ENCODE data around the gene MYNN.
A peak's percentile ranks its signal among the peaks of the same experiment; 100 is the strongest.

Gene MYNN

GRCh38 chr3:169750665-169751064, 22.5 kb upstream of the MYNN start:
- ChIA-PET POLR2A (ENCODE audit: low non-redundant PET) (no interaction called here), CTCF (no interaction called here)
- no peak for TF ChIP-seq CTCF (conservative IDR thresholded peaks at IDR 0.05; ENCODE audit: low read depth)
- no peak for DNase-seq (ENCODE audit: low spot score)
- H3K27ac ChIP-seq: no peak overlapping the region

DNA sequence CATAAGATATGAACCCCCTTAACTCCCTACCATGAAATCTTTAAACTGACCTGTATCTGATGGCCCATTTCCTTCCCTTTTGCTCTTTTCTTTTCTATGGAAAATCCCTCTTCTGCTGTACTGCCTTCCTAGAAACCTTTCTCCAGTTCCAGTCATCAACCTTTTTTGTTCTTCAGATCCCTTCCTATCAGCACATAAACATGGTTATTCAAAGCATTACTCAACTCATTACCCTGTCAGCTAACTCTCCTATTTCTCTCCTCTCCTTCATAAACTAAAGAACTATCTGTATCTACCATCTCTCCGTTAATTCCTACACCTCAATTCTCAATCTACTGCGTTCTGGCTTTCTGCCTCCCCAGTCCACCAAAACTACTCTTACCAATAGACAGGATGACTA, 21.3 kb upstream of the MYNN start:
- H3K27ac ChIP-seq: no peak overlapping the region
- no peak for TF ChIP-seq CTCF (conservative IDR thresholded peaks at IDR 0.05; ENCODE audit: low read depth)
- DNase-seq (ENCODE audit: low spot score): no peak
- ChIA-PET POLR2A (ENCODE audit: low non-redundant PET) (no interaction called here), CTCF (interaction anchor here (0.7 kb wide), 1 partner anchor 10 kb away, joined by 4 read pairs; no protein-coding TSS in a partner anchor)

DNA sequence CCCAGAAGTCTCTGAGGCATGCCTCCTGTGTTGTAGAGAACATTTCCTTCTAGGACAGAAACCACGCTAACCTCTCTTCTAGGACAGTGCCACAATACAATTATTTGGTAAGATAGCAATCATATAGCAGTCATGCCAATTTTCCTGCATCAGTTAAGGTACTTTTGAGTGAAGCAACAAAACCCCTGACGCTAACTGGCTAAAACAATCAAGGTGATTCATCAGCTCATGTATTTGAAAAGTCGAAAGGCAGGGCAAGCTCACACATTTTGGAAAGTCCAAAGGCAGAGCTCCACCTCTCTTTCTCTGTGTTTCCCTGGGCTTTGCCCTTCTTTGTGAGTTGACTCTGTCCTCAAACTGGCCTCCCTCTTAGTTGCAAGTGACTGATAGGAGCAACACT, 18.5 kb upstream of the MYNN start:
- POLR2A ChIA-PET (ENCODE audit: low non-redundant PET): interaction anchor here (0.9 kb wide), 1 partner anchor 9 kb away, joined by 3 read pairs; no protein-coding TSS in a partner anchor
- CTCF ChIA-PET: no interaction called here
- no peak for DNase-seq (ENCODE audit: low spot score)
- no peak overlapping the region for H3K27ac ChIP-seq
- no peak for TF ChIP-seq CTCF (conservative IDR thresholded peaks at IDR 0.05; ENCODE audit: low read depth)

DNA sequence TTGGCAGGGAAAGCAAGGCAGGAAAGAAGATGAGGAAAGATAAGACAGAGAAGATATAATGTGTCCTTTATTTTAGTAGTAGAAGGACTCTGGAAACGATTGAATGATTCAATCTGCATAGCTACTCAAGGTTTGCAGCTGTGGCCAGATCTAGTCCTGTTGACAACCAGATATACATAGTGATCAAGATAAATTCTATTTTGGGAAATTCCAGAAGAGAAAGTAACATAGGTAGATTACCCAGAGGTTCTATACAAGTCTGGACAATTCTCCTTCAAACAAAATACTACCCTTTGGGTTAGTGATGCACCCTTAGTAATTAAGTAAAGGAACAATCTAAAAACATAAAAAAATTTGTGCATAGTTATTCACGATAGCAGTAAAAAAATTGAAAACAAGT, 17.7 kb upstream of the MYNN start:
- ChIA-PET POLR2A (ENCODE audit: low non-redundant PET) (no interaction called here), CTCF (no interaction called here)
- DNase-seq (ENCODE audit: low spot score): no peak
- no peak for TF ChIP-seq CTCF (conservative IDR thresholded peaks at IDR 0.05; ENCODE audit: low read depth)
- no peak overlapping the region for H3K27ac ChIP-seq

- no peak for TF ChIP-seq CTCF (conservative IDR thresholded peaks at IDR 0.05; ENCODE audit: low read depth)
- H3K27ac ChIP-seq: no peak overlapping the region
- ChIA-PET CTCF (no interaction called here), POLR2A (ENCODE audit: low non-redundant PET) (no interaction called here)
- DNase-seq (ENCODE audit: low spot score): no peak
Observed at GRCh38 chr3:169758359-169758994, 14.7 kb upstream of the MYNN start.

GRCh38 chr3:169759256-169759655, 13.9 kb upstream of the MYNN start:
- peak; percentile 36 for DNase-seq (ENCODE audit: low spot score)
- POLR2A ChIA-PET (ENCODE audit: low non-redundant PET): no interaction called here
- no peak overlapping the region for H3K27ac ChIP-seq
- CTCF ChIA-PET: interaction anchor here (0.7 kb wide), 1 partner anchor 207 kb away, joined by 3 read pairs; no protein-coding TSS in a partner anchor
- no peak for TF ChIP-seq CTCF (conservative IDR thresholded peaks at IDR 0.05; ENCODE audit: low read depth)
